ENCODE data around the gene ALAS1.
"Not testable (repeated sequence)": the region's sequence is repeated elsewhere in the genome, so short reads cannot be mapped to it uniquely, and the experiment has no call there.

ALAS1 gene

DNA sequence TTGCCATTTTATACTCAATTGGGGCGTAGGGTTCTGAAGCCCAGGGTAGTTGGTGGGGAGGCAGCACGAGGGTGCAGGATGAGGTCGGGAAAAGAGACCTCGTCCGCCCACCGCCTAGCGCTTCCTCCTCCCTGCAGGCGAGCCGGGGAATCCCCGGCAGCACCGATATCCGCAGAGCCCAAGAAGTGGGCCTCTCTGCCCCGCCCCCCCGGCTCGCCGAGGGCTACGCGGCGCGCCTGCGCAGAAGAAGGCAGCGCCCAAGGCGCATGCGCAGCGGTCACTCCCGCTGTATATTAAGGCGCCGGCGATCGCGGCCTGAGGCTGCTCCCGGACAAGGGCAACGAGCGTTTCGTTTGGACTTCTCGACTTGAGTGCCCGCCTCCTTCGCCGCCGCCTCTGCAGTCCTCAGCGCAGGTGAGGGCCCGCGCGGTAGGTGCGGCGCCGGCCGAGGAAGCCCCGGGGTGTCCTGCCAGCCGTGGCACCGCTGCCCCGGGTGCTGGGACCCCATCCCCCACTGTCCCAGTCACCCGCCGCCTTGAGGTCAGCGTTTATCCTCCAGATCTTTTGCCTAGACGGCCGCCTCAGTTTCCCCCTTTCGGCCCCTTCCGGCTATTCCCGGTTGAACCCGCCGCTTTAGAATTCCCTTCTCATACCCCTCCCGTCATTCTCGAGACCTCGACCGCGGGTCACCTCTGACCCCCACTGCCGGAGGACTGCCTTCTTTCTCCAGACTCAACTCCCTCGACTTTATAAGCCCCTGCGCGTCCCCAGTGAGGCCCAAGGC lies at the start of gene ALAS1:
Gene ALAS1 (plus strand): TSS at position 319 of the 784 bp plus-strand sequence. CDS start 1,082 bp downstream, outside the sequence.
- peak; percentile 98 for DNase-seq (ENCODE audit: low spot score)

DNA sequence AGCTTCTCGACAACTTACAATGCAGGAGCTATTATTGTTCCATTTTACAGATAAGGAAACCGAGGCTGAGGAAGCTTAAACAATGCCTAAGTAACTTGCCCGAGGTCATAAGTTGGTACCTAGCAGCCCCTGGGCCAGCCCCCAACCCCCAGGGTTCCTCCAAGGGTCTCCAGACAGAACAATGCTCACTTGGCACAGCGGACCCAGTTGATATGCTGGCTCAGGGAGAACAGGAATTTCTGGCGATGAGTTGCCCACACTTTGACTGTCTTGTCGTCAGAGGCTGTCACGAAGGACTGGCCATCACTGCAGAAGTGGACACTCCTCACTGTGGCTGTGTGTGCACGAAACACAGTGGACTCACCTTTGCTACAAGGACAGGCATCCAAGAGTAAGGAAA lies 48.9 kb upstream of the ALAS1 start:
- no peak for DNase-seq (ENCODE audit: low spot score)

DNA sequence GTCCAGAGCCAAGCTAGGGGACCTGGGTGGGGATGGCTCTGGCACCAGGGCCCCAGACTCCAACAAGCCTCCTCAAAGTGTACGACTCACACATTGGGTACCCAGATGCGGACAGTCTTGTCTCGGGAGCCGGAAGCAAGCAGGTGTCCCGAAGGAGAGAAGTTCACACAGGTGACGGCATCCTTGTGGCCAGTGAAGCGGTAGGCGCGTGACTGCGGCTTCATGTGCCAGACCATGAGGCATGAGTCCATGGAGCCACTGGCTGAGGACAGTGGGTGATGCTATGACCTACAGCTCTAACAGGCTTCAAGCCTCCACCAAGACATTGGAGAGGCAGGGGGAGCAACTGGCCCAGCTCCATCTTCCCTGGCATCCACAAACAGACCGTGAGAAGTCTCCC lies 48.2 kb upstream of the ALAS1 start:
- no peak for DNase-seq (ENCODE audit: low spot score)

DNA sequence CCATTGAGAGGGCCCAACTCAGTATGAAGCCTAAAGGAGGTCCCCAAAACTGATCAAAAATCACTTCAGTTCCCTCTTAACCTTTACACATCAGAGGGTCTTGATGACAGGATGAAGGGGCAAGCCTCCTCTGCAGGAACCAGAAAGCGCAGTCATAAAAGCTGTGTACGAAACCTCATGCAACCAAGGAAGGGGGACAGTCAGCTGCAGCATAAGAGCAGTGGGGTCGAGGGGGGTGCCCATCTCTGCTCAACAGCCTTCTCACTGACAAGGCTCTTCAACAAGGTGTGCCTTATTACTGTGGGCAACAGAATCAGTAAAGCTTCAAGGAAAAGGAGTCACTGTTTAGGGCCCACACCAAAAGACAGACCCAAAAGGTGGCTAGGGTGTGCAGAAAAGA lies 47.6 kb upstream of the ALAS1 start:
- DNase-seq (ENCODE audit: low spot score): no peak

DNA sequence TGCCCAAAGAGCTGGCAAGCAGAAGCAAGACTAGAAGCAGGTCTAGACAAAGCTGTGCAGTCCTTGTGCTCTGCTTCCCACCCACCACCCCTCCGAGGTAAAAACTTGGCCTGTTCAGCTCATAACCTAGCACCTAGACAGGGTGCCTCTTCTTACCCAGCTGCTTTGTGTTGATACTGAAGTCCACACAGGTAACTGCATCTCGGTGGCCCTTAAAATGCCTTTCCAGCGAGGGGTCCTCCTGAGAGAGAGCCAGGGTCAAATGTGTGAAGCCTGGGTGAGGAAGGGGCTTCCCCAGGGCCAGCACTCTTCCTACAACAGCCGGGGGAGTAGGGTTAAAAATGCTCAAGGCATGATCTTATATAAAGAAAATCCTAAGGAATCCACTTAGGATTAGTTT lies 47.1 kb upstream of the ALAS1 start:
- no peak for DNase-seq (ENCODE audit: low spot score)

DNA sequence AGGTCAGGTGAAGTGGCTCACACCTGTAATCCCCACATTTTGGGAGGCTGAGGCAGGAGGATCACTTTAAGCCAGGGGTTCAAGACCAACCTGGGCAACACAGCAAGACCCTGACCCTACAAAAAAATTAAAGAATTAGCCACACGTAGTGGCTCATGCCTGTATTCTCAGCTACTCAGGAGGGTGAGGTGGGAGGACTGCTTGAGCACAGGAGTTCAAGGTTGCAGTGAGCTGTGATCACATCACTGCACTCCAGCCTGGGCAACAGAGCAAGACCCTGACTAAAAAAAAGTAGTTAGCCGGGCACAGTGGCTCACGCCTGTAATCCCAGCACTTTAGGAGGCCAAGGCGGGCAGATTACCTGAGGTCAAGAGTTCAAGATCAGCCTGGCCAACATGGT lies 46.0 kb upstream of the ALAS1 start:
- not testable (repeated sequence) for DNase-seq (ENCODE audit: low spot score)

DNA sequence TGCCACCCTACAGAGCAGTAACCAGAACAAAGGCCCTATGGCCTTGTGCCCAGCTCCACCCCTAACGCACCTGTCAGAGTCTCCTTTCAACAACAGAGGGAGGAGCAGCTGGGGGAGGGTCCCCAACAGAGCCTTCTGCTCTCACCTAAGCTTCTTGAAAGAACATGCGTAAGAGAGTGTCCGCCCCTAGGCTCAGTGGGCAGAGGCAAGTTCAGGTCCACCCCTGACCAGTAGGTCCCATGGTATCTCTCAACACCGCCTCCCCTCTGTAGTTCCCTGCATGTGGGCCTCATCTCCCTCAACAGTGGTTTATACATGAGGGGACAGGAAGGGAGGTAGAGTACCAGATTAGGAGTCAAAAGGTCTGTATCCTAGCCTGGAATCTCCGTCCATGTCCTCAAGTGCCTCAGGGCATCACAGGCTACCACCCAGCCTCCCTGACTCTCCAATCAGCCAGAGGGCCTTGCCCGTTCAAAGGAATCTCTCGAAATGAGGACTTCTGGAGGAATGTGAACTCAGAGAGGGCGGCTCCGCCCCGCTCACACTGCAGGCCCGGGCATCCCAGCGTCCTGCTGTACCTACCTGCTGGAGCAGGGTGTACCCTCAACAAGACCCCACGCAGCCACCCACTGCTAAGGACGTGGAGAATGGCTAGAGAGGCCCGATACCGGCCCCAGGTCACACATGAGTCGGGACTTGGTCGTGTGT lies 44.4 kb upstream of the ALAS1 start:
- no peak for DNase-seq (ENCODE audit: low spot score)

DNA sequence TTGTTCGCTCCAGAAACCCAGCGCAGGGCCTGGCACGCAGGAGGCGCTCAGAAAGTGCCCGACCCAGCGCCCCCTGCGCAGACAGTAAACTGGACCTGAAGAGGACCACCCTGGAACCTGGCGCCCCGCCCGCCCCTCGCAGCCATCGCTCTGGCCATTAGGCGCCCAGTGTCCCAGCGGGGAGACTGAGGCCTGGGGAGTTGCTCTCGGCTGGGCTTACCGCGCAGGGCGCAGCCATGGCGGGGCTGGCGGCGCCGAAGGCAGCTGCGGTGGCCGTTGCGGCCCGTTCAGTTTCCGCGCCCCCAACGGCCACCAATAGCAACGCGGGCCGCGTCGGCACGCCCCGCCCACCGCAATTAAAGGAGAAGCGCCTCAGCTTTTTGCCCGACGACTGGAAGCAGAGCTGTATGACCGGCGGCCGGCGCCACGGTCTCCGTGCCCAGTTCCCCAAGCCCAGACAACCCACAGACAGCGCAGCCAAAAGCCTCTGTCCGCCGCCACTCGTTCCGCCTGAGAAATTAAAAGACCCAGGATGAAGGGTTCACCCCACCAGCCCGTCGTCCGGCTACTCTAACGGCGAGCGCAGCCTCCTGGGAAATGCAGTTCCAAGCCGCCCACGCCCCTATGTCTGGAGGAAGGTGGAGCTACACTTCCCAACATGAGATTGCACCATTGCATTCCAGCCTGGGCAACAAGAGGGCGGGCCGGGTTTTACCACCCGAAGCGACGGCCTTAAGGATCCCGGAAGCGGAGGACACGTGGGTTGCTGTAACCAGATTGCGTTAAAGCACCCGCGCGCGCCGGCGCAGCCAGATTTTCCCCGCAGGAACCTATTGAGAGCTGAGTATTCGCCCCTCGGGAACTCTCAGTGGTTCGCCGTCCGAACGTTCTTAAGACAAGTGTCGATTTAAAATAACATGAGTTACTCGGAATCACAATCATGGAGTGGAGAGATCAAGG lies 43.5 kb upstream of the ALAS1 start, which contains the start of gene POC1A:
Gene POC1A (minus strand): TSS at position 289 of the 960 bp plus-strand sequence. CDS start 51 bp downstream, at position 238.
- DNase-seq (ENCODE audit: low spot score): peak; percentile 94

DNA sequence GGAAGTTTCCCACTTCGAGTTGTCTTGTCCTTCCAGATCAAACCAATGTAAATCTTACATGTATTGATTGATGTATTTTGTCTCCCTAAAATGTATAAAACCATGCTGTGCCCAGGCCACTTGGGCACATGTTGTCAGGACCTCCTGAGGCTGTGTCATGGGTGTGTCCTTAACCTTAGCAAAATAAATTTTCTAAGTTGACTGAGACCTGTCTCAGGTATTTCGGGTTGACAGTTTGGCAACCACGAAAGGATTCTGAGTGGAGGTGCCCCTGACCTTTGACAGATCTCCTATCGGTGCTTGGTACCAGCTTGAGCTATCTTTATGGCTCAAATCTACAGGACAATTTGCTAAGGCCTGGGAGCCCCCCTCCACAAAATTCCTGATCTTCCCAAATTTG lies 42.0 kb upstream of the ALAS1 start:
- DNase-seq (ENCODE audit: low spot score): no peak

DNA sequence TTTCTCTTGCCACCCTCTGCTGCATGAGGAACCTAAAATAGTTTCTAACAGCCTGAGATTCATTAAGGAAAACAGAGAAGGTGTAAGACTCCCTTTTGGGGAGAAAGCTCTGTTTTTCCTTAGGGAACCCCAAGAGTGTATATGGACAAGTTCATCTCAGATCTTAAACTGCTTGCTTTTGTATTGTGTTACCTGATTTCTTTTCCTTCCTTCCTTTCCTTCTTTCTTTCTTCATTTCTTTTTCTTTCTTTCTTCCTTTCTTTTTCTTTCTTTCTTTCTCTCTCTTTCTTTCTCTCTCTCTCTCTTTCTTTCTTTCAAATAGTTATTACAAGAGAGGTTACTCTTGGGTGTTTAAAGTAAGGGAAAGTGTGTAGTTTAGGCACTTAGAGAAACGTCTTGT lies 38.5 kb upstream of the ALAS1 start:
- DNase-seq (ENCODE audit: low spot score): no peak

DNA sequence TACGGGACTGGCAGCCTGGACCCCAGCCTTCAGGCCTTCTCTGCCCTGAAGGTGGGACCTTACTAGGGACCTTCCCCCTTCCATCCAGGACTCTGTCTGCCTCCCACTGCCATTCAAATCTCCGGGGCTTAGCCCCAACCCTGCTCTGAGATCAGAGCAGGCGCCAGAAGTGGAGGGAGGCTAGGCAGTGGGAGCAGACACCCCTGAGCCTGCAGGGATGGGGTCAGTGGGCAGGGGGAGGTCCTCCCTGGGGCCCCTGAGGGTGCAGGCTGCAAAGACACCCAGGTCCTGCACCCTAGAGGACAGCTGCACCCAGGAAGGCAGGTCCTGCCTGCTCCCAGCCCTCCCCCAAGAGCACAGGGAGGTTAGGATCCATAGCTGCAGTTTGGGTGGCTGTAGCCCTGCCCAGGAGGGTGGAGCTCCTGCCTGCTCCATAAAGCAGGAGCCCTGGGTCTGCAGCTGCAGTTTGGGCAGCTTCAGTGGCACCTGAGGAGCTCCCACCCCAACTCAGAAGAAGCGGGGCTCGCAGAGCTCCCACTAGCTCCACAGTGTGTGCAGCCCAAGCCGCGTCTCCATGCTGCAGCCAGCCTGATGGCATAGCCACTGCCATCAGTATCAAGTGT lies 35.6 kb upstream of the ALAS1 start:
- peak; percentile 39 for DNase-seq (ENCODE audit: low spot score)

DNA sequence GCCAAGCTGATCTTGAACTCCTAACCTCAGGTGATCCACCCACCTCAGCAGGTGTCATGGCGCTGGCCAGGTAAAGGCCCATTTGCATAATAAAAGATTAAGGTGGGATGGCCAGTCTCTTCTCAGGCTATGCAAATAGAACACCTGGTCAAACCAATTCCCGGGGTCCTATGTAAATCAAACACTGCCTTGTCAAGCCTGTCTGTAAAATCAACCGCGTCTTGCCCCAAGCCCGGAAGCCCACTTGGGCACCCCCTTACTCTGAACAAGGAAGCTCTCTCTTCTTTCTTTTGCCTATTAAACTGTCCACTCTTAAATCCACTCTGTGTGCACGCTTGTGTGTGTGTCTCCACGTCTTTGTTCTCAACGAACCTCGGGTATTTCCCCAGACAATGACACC lies 30.7 kb upstream of the ALAS1 start:
- DNase-seq (ENCODE audit: low spot score): no peak

DNA sequence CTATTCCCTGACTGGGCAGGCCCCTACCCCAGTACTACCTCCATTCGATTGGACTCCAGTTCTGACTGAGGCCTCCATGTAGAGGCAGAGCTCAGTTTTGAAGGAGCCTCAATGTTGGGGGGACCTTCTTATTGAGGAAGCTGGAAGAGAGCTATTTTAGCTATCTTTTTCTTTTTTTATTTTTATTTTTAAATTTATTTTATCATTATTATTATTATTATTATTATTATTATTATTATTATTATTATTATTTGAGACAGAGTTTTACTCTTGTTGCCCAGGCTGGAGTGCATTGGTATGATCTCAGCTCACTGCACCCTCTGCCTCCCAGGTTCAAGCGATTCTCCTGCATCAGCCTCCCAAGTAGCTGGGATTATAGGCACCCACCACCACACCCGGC lies 27.7 kb upstream of the ALAS1 start:
- DNase-seq (ENCODE audit: low spot score): not testable (repeated sequence)

DNA sequence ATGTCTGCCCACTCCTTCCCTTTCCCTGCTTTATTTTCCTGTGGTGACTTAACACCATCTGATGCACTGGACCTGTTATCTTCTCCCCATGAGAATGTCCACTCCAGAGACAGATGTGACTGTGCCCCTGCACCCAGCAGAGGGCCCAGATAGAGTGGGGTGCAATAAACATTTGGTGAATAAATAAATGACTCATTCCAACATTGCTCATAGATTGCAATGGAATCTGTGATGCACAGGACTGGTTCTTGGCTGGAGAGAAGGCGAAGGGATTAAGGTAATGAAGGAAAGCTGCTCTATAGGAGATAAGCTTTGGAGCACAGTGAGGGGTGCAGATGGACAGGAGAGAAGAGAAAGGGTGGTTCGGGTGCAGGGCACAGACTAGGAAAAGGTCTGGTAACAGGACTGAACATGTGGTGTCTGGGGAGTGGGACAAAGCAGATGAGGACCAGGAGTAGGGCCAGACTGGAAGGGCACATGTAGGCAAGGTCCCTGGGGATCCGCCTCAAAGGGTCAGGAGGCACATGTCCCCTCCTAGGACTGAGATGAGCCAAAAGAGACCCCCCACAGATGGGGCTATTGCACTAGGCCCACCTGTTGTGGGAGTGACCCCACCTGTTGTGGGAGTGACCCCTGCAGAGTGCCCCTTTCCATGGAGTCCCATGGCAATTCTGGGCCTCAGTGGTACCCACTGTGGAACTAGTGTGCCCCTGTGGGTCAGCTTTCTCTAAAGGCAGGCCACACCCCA lies 26.3 kb upstream of the ALAS1 start:
- DNase-seq (ENCODE audit: low spot score): no peak

DNA sequence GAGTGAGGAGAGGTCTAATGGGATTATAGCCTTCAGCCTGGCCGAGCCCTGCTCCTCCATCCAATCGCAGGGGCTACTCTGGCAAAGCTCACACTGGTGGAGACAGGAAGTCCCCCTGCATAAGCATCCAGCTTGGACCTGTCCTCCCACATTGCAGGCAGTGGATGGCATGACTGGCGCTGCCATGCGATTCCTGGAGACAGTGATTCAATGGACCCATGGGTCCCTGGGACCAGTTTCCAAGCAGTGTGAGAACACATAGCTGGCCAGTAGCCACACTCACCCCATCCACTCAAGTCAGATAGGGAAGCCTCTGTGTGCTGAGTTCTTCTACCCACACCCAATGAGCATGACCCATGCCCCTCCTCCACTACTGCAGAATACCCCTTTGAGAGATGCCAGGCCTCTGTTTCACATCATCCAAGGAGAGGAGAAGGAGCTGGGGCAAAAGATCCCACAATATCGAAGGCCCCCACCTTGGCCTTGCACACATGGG lies 25.6 kb upstream of the ALAS1 start:
- no peak for DNase-seq (ENCODE audit: low spot score)

DNA sequence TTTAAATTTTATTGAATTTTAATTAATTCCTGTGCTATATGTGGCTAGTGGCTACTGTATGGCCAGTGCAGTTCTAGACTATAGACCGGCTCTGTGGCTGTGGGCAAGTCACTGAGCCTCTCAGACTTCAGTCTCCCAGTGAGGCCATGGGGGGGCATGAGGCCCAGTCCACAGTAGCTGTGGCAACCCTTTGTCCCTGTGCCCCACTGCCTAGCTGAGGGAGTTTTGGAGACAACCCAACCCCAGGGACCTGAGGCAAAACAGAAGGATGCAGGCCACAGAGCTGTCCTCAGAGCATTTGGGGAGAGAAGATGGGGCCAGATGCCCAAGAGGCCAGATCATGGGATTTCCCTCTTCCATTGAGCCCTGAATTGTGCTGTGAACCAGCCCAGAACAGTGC lies 24.9 kb upstream of the ALAS1 start:
- DNase-seq (ENCODE audit: low spot score): no peak

DNA sequence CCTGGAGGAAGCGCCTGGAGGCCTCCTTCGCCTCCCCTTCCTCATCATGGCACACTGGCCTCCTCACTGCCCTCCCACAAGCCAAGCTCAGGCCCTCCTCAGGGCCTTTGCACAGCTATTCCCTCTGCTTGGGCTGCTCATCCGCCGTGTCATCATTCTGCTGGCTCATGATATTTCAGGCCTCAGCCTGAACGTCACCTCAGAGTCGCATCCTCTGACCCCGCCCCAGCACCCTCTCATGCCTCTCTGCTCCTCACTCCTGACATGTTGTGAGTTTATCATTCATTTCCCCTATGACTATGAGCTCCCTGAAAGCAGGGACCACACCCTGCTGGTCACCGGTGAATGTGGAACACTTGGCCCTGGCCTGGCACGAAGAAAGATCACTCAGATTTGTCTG lies 23.1 kb upstream of the ALAS1 start:
- DNase-seq (ENCODE audit: low spot score): no peak

DNA sequence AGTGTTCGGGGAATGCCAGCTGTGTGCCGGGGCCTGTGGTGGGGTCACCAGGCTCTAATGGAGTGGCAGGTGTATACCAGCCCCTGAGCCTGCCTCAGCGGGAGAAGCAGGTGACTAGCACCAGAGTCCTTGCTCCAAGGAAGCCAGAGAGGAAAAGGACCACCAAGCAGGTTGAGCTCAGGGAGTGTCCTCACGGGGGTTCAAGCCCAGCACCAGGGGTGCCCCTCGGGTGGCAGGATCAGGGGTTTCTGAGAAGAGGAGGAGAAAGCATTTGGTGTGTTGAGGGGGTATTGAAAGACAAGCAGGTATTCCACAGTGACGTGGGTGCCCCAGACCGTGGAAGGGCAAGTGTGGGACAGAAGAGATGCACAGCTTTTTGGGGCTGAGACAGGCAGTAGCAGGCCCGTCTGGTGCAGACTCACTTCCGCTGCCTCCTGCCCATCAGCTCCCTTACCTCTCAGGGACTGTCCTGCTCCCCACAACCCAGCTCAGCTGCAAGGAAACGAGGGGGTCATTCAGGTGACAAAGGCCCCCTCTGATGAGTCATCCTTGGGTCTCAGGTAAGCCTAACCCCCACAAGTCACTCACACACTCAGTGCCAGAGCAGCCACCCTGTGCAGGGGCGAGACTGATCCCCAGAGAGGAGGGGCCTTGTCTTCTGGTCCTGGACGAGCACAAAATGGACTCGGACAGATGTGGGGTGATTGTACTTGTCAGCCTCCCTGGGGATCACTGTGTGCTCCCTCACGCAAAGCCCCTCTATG lies 22.4 kb upstream of the ALAS1 start:
- DNase-seq (ENCODE audit: low spot score): no peak

DNA sequence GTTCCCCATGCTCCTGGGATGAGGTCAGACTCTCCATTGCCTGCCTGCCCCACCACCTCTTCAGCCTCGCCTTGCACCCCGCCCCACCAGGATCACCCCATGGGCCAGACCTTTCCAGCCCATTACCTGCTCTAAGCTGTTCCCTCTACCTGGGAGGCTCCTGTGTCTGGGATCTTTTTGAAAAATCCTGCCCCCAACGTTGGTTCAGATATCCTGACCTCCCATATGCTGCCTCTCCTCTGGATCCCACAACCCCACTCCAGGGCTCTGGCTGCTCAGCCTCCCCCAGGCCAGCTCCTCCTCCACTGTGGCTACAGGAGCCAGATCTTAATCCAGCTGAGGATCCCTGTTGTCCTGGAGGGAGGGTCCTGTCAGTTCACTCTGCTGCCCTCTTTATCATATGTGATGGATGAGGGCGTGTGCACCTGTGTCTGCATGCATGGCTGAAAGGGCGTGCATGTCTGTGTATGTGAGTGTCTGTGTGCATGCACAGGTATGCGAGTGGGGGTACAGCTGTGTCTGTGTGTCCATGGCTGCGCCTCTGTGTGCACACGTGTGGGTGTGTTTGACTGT lies 21.7 kb upstream of the ALAS1 start:
- DNase-seq (ENCODE audit: low spot score): no peak
